ENCODE data around the gene PCDHGA10.

DNA sequence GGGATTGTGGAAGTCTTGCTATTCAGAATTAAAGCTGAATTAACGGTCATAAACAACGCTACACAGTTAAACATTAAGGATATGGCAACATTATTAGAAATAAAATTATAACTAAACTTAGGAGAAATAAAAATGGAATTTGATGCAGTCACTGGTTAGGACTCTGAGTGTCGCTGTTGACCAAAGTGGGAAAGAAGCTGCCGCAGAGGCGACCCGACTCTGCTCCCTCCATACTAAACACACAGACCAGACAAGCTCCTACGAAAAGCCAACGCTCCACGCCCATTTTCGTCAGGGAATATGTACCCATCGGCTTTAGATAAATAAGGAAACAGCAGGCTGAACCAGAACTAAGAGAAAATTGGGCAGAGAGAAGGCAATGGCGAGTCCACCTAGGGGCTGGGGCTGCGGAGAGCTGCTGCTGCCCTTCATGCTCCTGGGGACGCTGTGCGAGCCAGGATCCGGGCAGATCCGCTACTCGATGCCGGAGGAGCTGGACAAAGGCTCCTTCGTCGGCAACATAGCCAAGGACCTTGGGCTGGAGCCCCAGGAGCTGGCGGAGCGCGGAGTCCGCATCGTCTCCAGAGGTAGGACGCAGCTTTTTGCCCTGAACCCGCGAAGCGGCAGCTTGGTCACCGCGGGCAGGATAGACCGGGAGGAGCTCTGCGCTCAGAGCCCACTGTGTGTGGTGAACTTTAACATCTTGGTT lies 48.7 kb upstream of the PCDHGA10 start, which contains the start of gene PCDHGA5:
- no peak for TF ChIP-seq YY1 (IDR thresholded peaks at IDR 0.05; ENCODE audit: low read depth)
- TF ChIP-seq USF1 (IDR thresholded peaks at IDR 0.05): no peak
- TF ChIP-seq FOXM1 (IDR thresholded peaks at IDR 0.05; ENCODE audit: borderline replicate concordance, low read depth): no peak
- no peak for TF ChIP-seq CREB1 (IDR thresholded peaks at IDR 0.05; ENCODE audit: low read depth)
- TF ChIP-seq, protein P1, sequence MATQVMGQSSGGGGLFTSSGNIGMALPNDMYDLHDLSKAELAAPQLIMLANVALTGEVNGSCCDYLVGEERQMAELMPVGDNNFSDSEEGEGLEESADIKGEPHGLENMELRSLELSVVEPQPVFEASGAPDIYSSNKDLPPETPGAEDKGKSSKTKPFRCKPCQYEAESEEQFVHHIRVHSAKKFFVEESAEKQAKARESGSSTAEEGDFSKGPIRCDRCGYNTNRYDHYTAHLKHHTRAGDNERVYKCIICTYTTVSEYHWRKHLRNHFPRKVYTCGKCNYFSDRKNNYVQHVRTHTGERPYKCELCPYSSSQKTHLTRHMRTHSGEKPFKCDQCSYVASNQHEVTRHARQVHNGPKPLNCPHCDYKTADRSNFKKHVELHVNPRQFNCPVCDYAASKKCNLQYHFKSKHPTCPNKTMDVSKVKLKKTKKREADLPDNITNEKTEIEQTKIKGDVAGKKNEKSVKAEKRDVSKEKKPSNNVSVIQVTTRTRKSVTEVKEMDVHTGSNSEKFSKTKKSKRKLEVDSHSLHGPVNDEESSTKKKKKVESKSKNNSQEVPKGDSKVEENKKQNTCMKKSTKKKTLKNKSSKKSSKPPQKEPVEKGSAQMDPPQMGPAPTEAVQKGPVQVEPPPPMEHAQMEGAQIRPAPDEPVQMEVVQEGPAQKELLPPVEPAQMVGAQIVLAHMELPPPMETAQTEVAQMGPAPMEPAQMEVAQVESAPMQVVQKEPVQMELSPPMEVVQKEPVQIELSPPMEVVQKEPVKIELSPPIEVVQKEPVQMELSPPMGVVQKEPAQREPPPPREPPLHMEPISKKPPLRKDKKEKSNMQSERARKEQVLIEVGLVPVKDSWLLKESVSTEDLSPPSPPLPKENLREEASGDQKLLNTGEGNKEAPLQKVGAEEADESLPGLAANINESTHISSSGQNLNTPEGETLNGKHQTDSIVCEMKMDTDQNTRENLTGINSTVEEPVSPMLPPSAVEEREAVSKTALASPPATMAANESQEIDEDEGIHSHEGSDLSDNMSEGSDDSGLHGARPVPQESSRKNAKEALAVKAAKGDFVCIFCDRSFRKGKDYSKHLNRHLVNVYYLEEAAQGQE (IDR thresholded peaks at IDR 0.05; ENCODE audit: low read depth): no peak
- TF ChIP-seq RAD21 (IDR thresholded peaks at IDR 0.05; ENCODE audit: low read depth): no peak
- TF ChIP-seq TEAD4 (IDR thresholded peaks at IDR 0.05): no peak
- TF ChIP-seq TAF1 (IDR thresholded peaks at IDR 0.05; ENCODE audit: low read depth): no peak
